Ureter (tissue), 1 donor: ENCODE results near the gene PDYN. TPM values are rescaled to one million over a fixed set of nuclear protein-coding genes. Genes with fewer than 3 reads are reported as not detected.
"Not testable (repeated sequence)": the region's sequence is repeated elsewhere in the genome, so short reads cannot be mapped to it uniquely, and the experiment has no call there.

Experiments
- DNase-seq: peaks from one replicate; pipeline ENCODE4 v3.0.0-alpha.2; 2020; ENCODE audit warnings: low spot score
- total RNA-seq: library from RNA; stranded (reverse); gene quantifications from one replicate; pipeline ENCODE4 v1.2.4, GENCODE V29; 2023
- donor health status: DM: yes; HTN: yes; CAD: no.

PDYN gene
- not detected for total RNA-seq

GRCh38 chr20:1993986-1994385, at the start of gene PDYN:
PDYN (minus strand) TSS chr20:1994058; CDS start chr20:1983084, 10,974 bp downstream.
- no peak for DNase-seq

- DNase-seq: no peak
Observed at GRCh38 chr20:2042400-2042799, 48.5 kb upstream of the PDYN start.

GRCh38 chr20:2038161-2038560, 44.3 kb upstream of the PDYN start:
- no peak for DNase-seq

DNA sequence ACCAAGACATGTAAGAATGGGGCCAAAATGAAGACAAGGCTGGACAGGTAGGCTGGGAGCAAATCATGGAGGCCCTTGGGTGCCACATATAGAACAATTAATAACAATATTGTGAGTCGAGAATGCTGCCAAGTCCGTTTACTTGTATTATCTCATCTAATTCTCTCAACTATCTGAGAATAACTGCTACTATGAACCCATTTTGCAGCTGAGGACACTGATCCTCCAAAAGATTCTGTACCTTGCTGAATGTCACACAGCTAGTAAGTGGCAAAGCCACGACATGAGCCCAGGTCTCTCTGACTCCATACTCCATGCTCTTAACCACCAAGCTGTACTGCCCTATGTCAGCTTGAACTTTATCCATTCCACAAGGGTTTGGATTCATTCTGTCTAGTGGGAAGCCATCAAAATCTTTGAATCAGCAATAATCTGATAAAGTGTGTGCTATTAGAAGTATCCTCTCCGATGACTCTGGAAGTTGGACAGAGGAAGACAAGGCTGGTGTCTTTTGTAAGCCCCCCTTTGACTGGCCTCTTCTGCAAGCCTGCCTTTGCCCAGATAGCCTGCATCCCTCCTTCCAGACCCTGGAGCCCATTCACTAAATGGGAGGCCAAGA, 43.5 kb upstream of the PDYN start:
- DNase-seq: no peak

DNA sequence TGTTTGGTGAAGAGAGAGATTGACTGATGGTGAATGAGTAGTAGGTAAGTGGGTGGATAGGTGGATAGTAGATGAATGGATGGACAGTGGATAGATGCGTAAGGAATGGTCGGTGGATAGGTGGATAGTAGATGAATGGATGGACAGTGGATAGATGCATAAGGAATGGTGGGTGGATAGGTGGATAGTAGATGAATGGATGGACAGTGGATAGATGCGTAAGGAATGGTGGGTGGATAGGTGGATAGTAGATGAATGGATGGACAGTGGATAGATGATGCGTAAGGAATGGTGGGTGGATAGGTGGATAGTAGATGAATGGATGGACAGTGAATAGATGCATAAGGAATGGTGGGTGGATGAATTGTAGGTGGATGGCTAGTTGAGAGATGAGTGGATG, 42.5 kb upstream of the PDYN start:
- DNase-seq: not testable (repeated sequence)

DNA sequence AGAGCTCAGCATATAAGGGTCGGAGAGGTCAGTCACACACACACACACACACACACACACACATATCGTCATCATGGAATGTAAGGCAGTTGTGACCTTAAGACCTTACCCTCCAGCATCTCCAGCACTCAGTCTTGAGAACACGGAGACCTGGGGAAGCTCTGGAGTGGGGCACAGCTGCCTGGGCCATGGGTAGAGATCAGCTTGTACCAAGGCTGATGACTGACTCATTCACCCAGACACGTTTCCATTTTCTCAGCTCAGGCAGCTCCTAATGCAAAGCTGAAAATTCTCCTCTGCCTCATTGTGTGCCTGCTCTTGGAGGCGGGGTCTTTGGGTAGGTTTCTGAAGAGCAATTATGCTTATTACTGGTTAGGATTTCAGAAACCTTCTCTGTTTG, 38.3 kb upstream of the PDYN start:
- DNase-seq: no peak

DNA sequence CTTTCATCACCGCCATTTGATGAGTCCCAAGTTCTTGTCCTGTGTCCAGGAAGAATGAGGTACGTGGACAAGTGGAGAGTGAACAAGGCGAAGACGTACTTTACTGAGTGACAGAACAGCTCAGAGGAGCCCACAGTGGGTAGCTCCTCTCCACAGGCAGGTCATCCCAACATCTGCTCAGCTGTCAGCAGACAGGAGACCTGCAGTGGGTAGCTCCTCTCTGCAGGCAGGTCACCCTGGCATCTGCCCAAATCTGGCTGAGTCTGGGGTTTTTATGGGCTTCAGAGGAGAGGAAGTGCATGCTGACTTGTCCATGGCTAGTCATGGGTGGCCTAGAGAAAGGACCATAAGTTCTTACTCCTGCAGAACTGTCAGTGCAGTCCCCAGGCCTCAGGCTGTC, 32.7 kb upstream of the PDYN start:
- no peak for DNase-seq

DNA sequence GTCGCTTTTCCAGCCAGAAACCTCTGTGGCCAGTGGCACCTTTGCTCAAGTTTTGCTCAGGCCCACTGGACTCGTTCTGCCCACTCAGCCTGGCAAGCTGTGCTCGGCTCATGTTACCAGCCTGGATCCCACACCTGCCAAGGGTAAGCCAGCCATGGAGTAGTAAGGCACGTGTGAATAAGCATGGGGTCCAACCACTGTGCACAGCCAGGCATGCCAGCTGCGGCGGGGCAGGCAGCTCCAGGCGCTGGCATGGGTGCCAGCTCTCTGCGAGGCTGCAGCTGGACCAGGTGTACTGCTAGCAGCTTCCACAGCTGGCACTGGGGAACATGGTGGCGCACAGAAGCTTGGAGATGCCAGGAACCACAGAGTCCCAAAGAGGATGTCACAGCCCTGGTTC, 32.1 kb upstream of the PDYN start:
- no peak for DNase-seq

DNA sequence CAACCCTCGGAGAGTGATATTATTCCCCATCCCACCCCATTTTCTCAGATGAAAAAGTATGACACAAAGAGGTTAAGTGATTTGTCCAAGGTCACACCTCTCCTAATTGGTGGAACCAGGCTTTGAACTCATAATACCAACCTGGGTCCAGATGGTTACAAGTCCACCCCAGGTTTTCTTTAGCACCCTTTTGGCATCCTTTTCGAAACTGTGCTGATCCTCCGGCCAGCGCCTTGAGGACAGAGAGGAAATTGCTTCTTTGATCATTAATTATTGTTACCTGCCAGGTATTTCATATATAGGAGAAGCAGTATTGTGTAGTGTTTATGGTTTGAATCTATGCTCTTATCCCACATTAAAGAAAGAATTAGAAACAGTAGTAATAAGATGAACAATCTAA, 29.3 kb upstream of the PDYN start:
- DNase-seq: no peak

GRCh38 chr20:2022163-2022562, 28.3 kb upstream of the PDYN start:
- no peak for DNase-seq

DNA sequence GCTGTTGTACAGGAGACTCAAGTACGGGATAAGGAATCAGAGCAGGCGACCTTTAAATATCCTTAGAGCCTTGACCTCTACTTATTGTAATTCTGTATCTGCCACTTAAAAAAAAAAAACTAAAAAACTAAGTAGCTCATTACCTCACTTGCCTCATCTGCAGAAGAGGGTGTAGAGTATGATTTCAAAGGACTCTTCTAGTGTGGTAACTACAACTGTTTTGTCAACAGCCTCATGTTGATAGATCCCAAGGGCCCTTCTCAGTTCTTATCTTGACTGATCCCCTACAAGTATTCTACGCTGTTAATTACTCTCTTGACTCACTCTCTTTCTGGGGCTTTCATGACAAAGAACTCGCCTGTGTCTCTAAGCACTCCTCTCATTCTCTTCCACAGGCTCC, 16.7 kb upstream of the PDYN start:
- no peak for DNase-seq

GRCh38 chr20:2006452-2007361, 12.8 kb upstream of the PDYN start:
- DNase-seq: no peak

GRCh38 chr20:2005831-2006426, 12.1 kb upstream of the PDYN start:
- DNase-seq: peak; percentile 66

- DNase-seq: no peak
Observed at GRCh38 chr20:2005359-2005758, 11.5 kb upstream of the PDYN start.

DNA sequence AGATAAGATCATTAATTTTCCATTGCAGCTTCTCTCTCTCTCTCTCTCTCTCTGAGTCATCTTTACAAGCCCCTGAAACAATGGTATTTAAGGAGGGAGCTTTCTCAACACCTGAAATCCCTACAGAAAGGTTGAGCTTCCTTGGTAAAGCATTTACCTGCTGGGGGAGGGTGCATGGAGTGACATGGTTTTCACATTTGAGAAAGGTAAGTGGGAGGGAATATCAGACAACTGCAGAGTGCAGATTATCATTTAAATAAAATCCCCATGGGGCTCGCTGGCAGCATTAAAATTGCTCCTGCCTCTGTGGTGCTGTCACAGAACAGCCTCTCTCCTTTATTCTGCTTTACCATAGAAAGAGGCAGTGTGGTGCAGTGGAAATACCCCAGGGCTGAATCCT, 10.3 kb upstream of the PDYN start:
- no peak for DNase-seq

DNA sequence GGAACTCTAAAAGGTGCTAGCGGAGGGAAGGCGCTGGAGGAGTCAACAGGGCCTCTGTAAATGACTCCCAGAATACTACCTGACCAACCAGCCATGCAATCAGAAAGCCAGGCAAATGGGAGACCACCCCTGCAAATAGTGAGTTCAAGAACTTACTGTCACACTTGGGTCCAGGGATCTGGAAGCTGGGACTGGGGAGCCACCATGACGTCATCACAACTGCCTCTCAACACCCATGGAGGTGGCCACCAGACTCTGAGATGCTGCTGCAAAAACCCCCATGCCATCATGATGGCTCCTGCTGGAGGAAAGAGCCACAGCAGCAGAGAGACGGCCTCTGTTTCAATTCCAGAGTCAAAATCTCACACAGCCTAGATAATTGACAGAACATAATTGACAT, 8.5 kb upstream of the PDYN start:
- DNase-seq: no peak

GRCh38 chr20:2001119-2001518, 7.3 kb upstream of the PDYN start:
- no peak for DNase-seq

DNA sequence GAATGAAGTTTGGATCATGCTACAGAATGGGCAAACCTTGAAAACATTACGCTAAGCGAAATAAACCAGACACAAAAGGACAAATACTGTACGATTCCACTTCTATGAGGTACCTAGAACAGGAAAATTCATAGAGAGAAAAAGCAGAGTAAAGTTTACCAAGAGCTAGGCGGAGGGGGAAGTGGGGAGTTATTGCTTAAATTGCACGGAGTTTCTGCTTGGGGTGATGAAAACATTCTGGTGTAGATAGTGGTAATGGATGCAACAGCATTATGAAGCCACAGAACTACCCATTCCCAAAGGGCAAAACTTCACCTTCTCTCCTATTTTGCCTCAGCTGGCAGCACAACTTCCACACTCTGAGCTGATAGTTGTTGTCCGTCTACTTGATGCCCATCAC, 6.4 kb upstream of the PDYN start:
- no peak for DNase-seq

DNA sequence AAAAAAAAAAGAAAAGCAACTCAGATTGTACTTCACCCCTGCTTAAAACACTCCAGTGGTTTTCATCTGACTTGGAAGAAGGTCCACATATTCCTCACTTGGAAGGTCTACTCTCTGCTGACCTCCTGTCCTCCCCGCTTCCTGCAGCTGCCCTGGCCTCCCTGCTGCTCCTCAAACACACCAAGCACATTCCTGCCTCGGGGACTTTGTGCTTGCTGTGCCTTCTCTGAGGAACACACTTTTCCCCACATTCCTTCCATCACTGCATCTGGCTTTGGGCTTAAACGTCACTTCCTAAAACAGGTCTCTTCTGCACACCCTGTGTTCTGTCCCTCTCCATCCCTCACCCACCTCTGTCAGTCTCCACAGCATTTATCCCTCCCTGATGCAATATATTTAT, 4.9 kb upstream of the PDYN start:
- no peak for DNase-seq

DNA sequence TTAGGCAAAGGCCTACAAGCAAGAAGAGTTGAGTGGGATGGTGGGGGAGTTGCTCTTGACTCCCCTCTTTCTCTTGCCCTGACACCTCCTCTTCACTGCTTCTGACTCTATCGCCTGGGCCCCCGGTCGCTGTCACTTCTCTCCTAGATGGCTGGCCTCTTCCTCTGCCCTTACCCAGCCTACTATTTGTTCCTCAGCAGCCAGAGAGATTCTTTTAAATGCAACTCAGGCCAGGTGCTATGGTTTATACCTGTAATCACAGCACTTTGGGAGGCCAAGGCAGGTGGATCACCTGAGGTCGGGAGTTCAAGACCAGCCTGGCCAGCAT, 4.3 kb upstream of the PDYN start:
- DNase-seq: no peak

DNA sequence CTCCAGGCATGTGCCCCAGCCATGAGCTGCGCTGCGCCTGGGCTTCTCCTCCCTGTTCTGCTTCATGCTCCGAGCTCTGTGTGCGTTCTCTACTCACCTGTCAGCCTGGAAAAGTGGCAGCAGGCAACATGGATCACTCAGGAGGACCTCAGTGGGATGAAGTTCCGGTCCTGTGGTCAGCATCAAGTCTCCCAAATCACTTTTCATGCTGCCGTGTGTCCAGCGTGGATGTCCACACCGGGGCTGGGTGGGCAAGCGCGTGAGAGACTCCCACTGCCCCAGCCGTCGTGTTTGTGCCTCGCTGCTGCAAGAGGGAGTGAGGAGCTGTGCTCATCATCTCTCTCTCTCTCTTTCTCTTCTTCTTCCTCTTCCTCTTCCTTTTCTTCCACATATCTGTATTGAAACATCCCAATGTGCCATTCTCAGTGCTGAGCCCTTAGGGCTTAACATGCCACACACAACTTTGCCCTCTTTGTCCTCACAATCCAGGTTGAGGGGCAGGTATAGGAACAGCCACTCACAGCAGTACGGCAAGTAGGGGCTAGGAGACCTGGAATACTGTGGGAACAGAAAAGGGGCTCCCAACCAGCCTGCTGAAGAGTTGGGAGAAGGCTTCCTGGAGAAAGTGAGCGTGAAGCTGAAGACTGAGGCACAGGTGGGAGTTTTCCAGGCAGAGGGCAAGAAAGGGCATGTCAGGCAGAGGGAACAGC, 3.8 kb upstream of the PDYN start:
- DNase-seq: no peak

GRCh38 chr20:1995531-1996310, 1.9 kb upstream of the PDYN start:
- DNase-seq: no peak
